Keratinocyte (primary cell): ENCODE measurements around the gene KLF12. TPM values are rescaled to one million over a fixed set of nuclear protein-coding genes. Genes with fewer than 3 reads are reported as not detected.
A peak's percentile ranks its signal among the peaks of the same experiment; 100 is the strongest.

ENCODE experiments used
- DNase-seq: peaks from one replicate; pipeline ENCODE4 v3.0.0-alpha.2; 2011; ENCODE audit warnings: low read depth, missing footprints, low spot score
- FAIRE-seq: peaks from 2 replicates; lab custom pipeline; 2011; peaks lifted over from hg19 to GRCh38; lab: Jason Lieb, UNC
- H2AFZ ChIP-seq: 2 replicates; pipeline ENCODE4 v1.6.0; 2012; ENCODE audit warnings: low read length, control low read depth, inconsistent platforms; ENCODE audit not compliant: control insufficient read depth
- H3K27ac ChIP-seq: 2 replicates; pipeline ENCODE4 v1.5.1; 2011; ENCODE audit warnings: low read length; ENCODE audit not compliant: control insufficient read depth, insufficient read depth
- H3K27me3 ChIP-seq: 3 replicates; pipeline ENCODE4 v1.6.0; 2011; ENCODE audit warnings: low read length; ENCODE audit not compliant: control insufficient read depth, insufficient read depth; ENCODE audit errors: extremely low read depth
- H3K36me3 ChIP-seq, 2 experiments: 2 replicates in 1 of 2; 3 replicates in 1 of 2; pipeline ENCODE4 v1.5.1; 2011; ENCODE audit warnings: low read length in 2 of 2, mild to moderate bottlenecking in 1 of 2; ENCODE audit not compliant: control insufficient read depth in 2 of 2, insufficient read depth in 2 of 2; ENCODE audit errors: extremely low read depth in 1 of 2
- H3K4me1 ChIP-seq: 3 replicates; pipeline ENCODE4 v1.5.1; 2011; ENCODE audit warnings: low read length; ENCODE audit not compliant: control insufficient read depth, insufficient read depth; ENCODE audit errors: extremely low read depth
- H3K4me2 ChIP-seq: 3 replicates; pipeline ENCODE4 v1.6.0; 2011; ENCODE audit warnings: low read depth, low read length; ENCODE audit not compliant: control insufficient read depth, insufficient read depth; ENCODE audit errors: extremely low read depth
- H3K4me3 ChIP-seq, 3 experiments: fragments of 200-600 bp in 1 of 3; sonication (generic) in 1 of 3; 2 replicates in 2 of 3; 3 replicates in 1 of 3; pipeline ENCODE4 v1.5.1; 2011 to 2016; ENCODE audit warnings: low read length in 3 of 3, mild to moderate bottlenecking in 3 of 3, control low read depth in 2 of 3, inconsistent platforms in 1 of 3, low read depth in 1 of 3, mixed read lengths in 1 of 3, mixed run types in 1 of 3, moderate library complexity in 1 of 3; ENCODE audit not compliant: control insufficient read depth in 2 of 3, insufficient read depth in 2 of 3; ENCODE audit errors: extremely low read depth in 1 of 3
- H3K79me2 ChIP-seq: 2 replicates; pipeline ENCODE4 v1.6.0; 2012; ENCODE audit warnings: low read length; ENCODE audit not compliant: control insufficient read depth, insufficient read depth
- H3K9ac ChIP-seq: 3 replicates; pipeline ENCODE4 v1.6.0; 2011; ENCODE audit warnings: low read length; ENCODE audit not compliant: control insufficient read depth, insufficient read depth; ENCODE audit errors: extremely low read depth
- H3K9me1 ChIP-seq: 3 replicates; pipeline ENCODE4 v1.6.0; 2011; ENCODE audit warnings: low read length; ENCODE audit not compliant: control insufficient read depth, insufficient read depth; ENCODE audit errors: extremely low read depth
- H3K9me3 ChIP-seq: 2 replicates; pipeline ENCODE4 v1.5.1; 2012; ENCODE audit warnings: low read depth, low read length; ENCODE audit not compliant: control insufficient read depth
- H4K20me1 ChIP-seq: 3 replicates; pipeline ENCODE4 v1.6.0; 2011; ENCODE audit warnings: low read length; ENCODE audit not compliant: control insufficient read depth, insufficient read depth; ENCODE audit errors: extremely low read depth
- CTCF ChIP-seq, 3 experiments: IDR thresholded peaks in 1 of 3; conservative IDR thresholded peaks in 1 of 3; optimal IDR thresholded peaks in 1 of 3; 2 replicates in 2 of 3; 3 replicates in 1 of 3; pipeline versions ENCODE3 to v1.5.1; 2011; ENCODE audit warnings: low read length in 3 of 3, mild to moderate bottlenecking in 3 of 3, moderate library complexity in 2 of 3, control low read depth in 1 of 3, inconsistent platforms in 1 of 3; ENCODE audit not compliant: insufficient read depth in 2 of 3; ENCODE audit errors: extremely low read depth in 1 of 3
- EZH2 ChIP-seq: IDR thresholded peaks from one replicate; pipeline ENCODE4 v1.6.1; 2012; ENCODE audit warnings: inconsistent platforms, mild to moderate bottlenecking, low read length, moderate library complexity
- dilution Hi-C: fragments of 300-500 bp; cut with MboI; formaldehyde crosslinking; loops from one replicate; pipeline ENCODE4 v1.7.0; 2020; ENCODE audit warnings: low sequenced_read_pairs; ENCODE audit not compliant: extremely low pct_ligation_motif_present
- polyA plus RNA-seq, 5 experiments: library from polyadenylated mRNA; depleted of rRNA in 3 of 5; stranded (reverse) in 3 of 5; stranded (forward) in 1 of 5; unstranded in 1 of 5; fragments of >200 nt; gene quantifications; 1 replicate in 1 of 5; 2 replicates in 3 of 5; 3 replicates in 1 of 5; pipeline versions ENCODE4 v1.2.1 to v1.2.3, GENCODE V29; 2011 to 2012; ENCODE audit warnings: missing spikeins in 2 of 5, low read depth in 1 of 5, low replicate concordance in 1 of 5

Gene KLF12
- polyA plus RNA-seq, 1 donor (not counting 4 experiments of a cell fraction or from before 2014, with no cell fraction given): 6.1 TPM

DNA sequence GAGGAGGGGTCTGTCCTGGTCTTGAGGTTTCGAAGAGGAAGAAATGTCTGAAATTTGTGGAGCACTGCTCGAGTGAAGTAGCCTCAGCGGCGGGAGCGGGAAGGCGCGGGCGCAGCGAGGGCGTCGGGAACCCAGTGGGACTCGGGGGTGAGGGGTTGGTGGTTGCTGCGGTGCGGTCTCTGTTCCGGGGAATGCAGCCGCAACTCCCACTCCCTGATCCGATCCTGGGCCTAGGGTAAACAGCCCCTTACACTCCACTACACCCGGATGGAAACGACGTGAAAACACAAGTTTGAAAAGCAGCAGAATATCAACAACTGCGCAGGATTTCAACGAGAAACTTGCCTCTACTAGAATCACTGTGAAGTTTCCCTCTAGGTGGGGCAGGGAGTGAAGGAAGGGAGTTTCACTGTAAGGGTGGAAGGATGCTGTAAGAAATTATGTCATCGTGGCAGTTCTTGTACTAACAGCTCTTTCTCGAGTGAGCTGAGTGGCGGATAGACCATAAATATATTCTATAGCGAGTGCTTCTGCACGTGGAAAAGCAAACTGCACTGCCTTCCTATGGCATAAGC lies 2.0 kb upstream of the KLF12 start:
- Histone ChIP-seq H3K4me3 (peak overlapping the region; percentile 69 to 90 (median 89)), H3K9ac (peak overlapping the region; percentile 88), H3K36me3 (no peaks in the 10 kb centered on the region), H3K79me2 (peaks cover 11% of the 10 kb centered on the region), H3K9me1 (no peaks in the 10 kb centered on the region), H4K20me1 (no peaks in the 10 kb centered on the region), H3K4me2 (peak overlapping the region; percentile 98), H3K9me3 (no peaks in the 10 kb centered on the region), H3K27me3 (no peaks in the 10 kb centered on the region), H2AFZ (peak overlapping the region; percentile 79), H3K27ac (peak overlapping the region; percentile 74), H3K4me1 (peaks cover 11% of the 10 kb centered on the region)
- DNase-seq (no peak), FAIRE-seq (peak; percentile 55)
- TF ChIP-seq CTCF (optimal IDR thresholded peaks at IDR 0.05 in 1 of 3, IDR thresholded peaks at IDR 0.05 in 1 of 3, conservative IDR thresholded peaks at IDR 0.05 in 1 of 3; ENCODE audit: extremely low read depth in 1 of 3, insufficient read depth in 2 of 3, low read length in 3 of 3): peak in 1 of 3 experiments; percentile 5
- no peak for TF ChIP-seq EZH2
- dilution Hi-C loops: no loop called here

DNA sequence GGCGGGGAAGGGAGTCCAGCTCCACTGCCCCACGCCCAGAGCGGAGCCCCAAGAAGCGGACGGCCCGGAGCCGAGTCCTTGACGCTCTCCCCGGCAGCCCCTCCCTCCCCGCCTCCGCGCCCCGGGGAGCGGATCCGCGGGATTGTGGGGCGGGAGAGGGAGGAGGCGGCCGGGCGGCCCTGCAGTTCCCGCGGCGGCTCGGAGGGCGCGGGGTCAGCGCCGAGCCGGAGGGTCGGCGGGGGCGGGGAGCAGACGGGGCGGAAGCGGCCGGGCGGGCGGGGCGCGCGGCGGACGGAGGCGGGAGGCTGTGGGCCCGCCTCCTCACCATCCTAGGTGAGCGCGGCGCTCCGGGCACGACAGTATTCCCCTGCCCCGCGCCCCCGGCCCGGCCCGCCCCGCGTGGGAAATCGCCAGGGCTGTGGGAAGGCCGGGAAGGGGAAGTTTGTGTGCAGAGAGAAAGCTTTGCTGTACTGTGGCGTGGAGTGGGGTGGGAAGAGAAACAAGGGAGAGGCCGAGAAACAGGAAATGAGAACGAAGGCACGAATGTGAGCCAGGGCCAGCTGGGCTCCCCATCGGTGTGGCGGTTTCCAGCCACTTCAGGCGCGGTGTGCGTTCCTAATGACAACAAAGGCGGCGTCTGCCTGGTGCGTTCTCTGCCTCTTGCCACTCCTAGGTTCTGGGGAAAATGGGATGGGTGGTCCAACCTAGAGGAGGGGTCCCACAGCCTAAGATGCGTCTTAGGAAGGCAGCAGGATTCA lies 1.3 kb upstream of the KLF12 start:
- Histone ChIP-seq H3K79me2 (peaks cover 12% of the 10 kb centered on the region), H3K9me3 (no peaks in the 10 kb centered on the region), H3K9ac (peak overlapping the region; percentile 88), H3K27ac (peak overlapping the region; percentile 74), H3K9me1 (no peaks in the 10 kb centered on the region), H3K4me1 (peaks cover 11% of the 10 kb centered on the region), H3K36me3 (no peaks in the 10 kb centered on the region), H3K4me3 (peak overlapping the region; percentile 69 to 90 (median 89)), H2AFZ (peak overlapping the region; percentile 79), H3K27me3 (no peaks in the 10 kb centered on the region), H4K20me1 (no peaks in the 10 kb centered on the region), H3K4me2 (peak overlapping the region; percentile 98)
- no peak for DNase-seq
- dilution Hi-C loops: no loop called here
- peak; percentile 67 for FAIRE-seq
- TF ChIP-seq CTCF (optimal IDR thresholded peaks at IDR 0.05 in 1 of 3, IDR thresholded peaks at IDR 0.05 in 1 of 3, conservative IDR thresholded peaks at IDR 0.05 in 1 of 3; ENCODE audit: extremely low read depth in 1 of 3, insufficient read depth in 2 of 3, low read length in 3 of 3): no peak
- no peak for TF ChIP-seq EZH2
